ENCODE data around the gene SUGCT. TPM values are rescaled to one million over a fixed set of nuclear protein-coding genes. Genes with fewer than 3 reads are reported as not detected.

SUGCT gene
- total and polyA plus RNA-seq, 8 donors = 0.87 to 8.0 (median 2.9) TPM; not detected in 1

- WGBS, 5 donors = 61 to 72% (median 68%) methylated on average over 3 of the region's 3 CpGs
- no peaks in the 10 kb centered on the region for H3K27me3 ChIP-seq
- H3K9me3 ChIP-seq = no peaks in the 10 kb centered on the region
- no peaks in the 10 kb centered on the region for H3K36me3 ChIP-seq
- H3K4me1 ChIP-seq = no peaks in the 10 kb centered on the region
- H3K27ac ChIP-seq = no peak overlapping the region
- no peak for DNase-seq
- TF ChIP-seq, protein P1, sequence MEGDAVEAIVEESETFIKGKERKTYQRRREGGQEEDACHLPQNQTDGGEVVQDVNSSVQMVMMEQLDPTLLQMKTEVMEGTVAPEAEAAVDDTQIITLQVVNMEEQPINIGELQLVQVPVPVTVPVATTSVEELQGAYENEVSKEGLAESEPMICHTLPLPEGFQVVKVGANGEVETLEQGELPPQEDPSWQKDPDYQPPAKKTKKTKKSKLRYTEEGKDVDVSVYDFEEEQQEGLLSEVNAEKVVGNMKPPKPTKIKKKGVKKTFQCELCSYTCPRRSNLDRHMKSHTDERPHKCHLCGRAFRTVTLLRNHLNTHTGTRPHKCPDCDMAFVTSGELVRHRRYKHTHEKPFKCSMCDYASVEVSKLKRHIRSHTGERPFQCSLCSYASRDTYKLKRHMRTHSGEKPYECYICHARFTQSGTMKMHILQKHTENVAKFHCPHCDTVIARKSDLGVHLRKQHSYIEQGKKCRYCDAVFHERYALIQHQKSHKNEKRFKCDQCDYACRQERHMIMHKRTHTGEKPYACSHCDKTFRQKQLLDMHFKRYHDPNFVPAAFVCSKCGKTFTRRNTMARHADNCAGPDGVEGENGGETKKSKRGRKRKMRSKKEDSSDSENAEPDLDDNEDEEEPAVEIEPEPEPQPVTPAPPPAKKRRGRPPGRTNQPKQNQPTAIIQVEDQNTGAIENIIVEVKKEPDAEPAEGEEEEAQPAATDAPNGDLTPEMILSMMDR (IDR thresholded peaks at IDR 0.05) = no peak
- TF ChIP-seq POLR2A (IDR thresholded peaks at IDR 0.05) (no peak), EP300 (IDR thresholded peaks at IDR 0.05) (no peak), POLR2AphosphoS5 (IDR thresholded peaks at IDR 0.05) (no peak)
- H3K4me3 ChIP-seq = no peak overlapping the region
- intact Hi-C loops (cut with DNase I; ENCODE audit: low total_unique reads) = no loop called here
These were observed 638.9 kb downstream of the SUGCT start for GRCh38 chr7:40773656-40774055.

GRCh38 chr7:40775877-40776276, 641.1 kb downstream of the SUGCT start:
- Histone ChIP-seq H3K27me3 (no peaks in the 10 kb centered on the region), H3K36me3 (no peaks in the 10 kb centered on the region)
- TF ChIP-seq POLR2A (IDR thresholded peaks at IDR 0.05) (no peak), POLR2AphosphoS5 (IDR thresholded peaks at IDR 0.05) (no peak), EP300 (IDR thresholded peaks at IDR 0.05) (no peak)
- TF ChIP-seq, protein P1 (IDR thresholded peaks at IDR 0.05) = no peak

GRCh38 chr7:40777730-40778312, 643.0 kb downstream of the SUGCT start:
- DNase-seq = no peak
- peaks cover 0 to 23% (median 13%) of the 10 kb centered on the region in 4 donors for H3K4me1 ChIP-seq
- H3K4me3 ChIP-seq = no peak overlapping the region
- no peaks in the 10 kb centered on the region for H3K36me3 ChIP-seq
- no peak for TF ChIP-seq POLR2A (IDR thresholded peaks at IDR 0.05)
- no peak for TF ChIP-seq POLR2AphosphoS5 (IDR thresholded peaks at IDR 0.05)
- TF ChIP-seq, protein P1 (IDR thresholded peaks at IDR 0.05) = no peak
- TF ChIP-seq EP300 (IDR thresholded peaks at IDR 0.05) = no peak
- intact Hi-C loops (cut with DNase I; ENCODE audit: low total_unique reads) = no loop called here
- 74 to 83% (median 78%) methylated on average over 5 of the region's 5 CpGs for WGBS, 5 donors
- H3K27ac ChIP-seq = no peak overlapping the region
- no peaks in the 10 kb centered on the region for H3K27me3 ChIP-seq
- H3K9me3 ChIP-seq = no peaks in the 10 kb centered on the region

More at GRCh38 chr7:40775877-40776276, 641.1 kb downstream of the SUGCT start:
- no peak for DNase-seq
- no peak overlapping the region for H3K4me3 ChIP-seq
- 87 to 93% (median 88%) methylated on average over 4 of the region's 4 CpGs for WGBS, 5 donors
- no peaks in the 10 kb centered on the region for H3K9me3 ChIP-seq
- peaks cover 0 to 20% (median 10%) of the 10 kb centered on the region in 4 donors for H3K4me1 ChIP-seq
- no peak overlapping the region for H3K27ac ChIP-seq
- intact Hi-C loops (cut with DNase I; ENCODE audit: low total_unique reads) = no loop called here

DNA sequence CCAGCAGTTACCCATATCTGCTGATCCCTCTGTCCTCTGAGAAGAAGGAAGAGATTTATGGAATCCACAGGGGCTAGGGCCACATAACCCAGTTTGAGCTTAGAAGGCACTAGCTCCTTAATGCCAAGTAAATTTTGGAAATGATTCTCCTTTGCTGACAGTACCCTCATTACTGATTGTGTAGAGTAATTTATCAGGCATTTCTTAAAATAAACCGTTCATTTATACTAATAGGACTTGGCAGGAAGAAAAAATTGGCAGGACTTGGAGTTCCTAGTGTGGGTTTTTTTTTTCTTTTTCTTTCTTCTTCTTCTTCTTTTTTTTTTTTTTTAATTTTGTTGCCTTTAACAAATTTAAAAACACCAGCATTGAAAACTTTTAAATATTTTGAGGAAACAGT, 645.7 kb downstream of the SUGCT start:
- H3K4me3 ChIP-seq = no peak overlapping the region
- DNase-seq = peak in 1 of 2 donors; percentile 15
- 3 to 34% (median 10%) methylated on average over 1 of the region's 1 CpG for WGBS, 5 donors
- H3K27me3 ChIP-seq = no peaks in the 10 kb centered on the region
- H3K27ac ChIP-seq = no peak overlapping the region
- intact Hi-C loops (cut with DNase I; ENCODE audit: low total_unique reads) = no loop called here
- TF ChIP-seq POLR2A (IDR thresholded peaks at IDR 0.05) (no peak), EP300 (IDR thresholded peaks at IDR 0.05) (no peak), POLR2AphosphoS5 (IDR thresholded peaks at IDR 0.05) (no peak)
- TF ChIP-seq, protein P1 (IDR thresholded peaks at IDR 0.05) = no peak
- H3K36me3 ChIP-seq = no peaks in the 10 kb centered on the region
- H3K4me1 ChIP-seq = peaks cover 0 to 23% (median 13%) of the 10 kb centered on the region in 4 donors
- H3K9me3 ChIP-seq = no peaks in the 10 kb centered on the region

Measured in stomach (tissue), 9 donors.